ENCODE data around the gene SMAGP.
"Not testable (repeated sequence)": the region's sequence is repeated elsewhere in the genome, so short reads cannot be mapped to it uniquely, and the experiment has no call there.

The SMAGP gene

GRCh38 chr12:51245476-51246253, 24.6 kb downstream of the SMAGP start:
- H3K36me3 ChIP-seq (ENCODE audit: insufficient read depth, low read length), result peaks cover 11% of the 10 kb centered on the region
- H3K4me1 ChIP-seq (ENCODE audit: insufficient read depth, low read length), result peaks cover 27% of the 10 kb centered on the region
- no peaks in the 10 kb centered on the region for H3K9me3 ChIP-seq (ENCODE audit: control insufficient read depth, insufficient read depth, low read length)
- H3K9ac ChIP-seq (ENCODE audit: low read depth, low read length), result no peak overlapping the region

- H3K4me1 ChIP-seq (ENCODE audit: insufficient read depth, low read length), result peaks cover 27% of the 10 kb centered on the region
- no peak overlapping the region for H3K9ac ChIP-seq (ENCODE audit: low read depth, low read length)
- H3K9me3 ChIP-seq (ENCODE audit: control insufficient read depth, insufficient read depth, low read length), result no peaks in the 10 kb centered on the region
- peaks cover 11% of the 10 kb centered on the region for H3K36me3 ChIP-seq (ENCODE audit: insufficient read depth, low read length)
Measured at GRCh38 chr12:51244269-51244668, 25.9 kb downstream of the SMAGP start.

- Histone ChIP-seq H3K4me1 (ENCODE audit: insufficient read depth, low read length) (peaks cover 20% of the 10 kb centered on the region), H3K36me3 (ENCODE audit: insufficient read depth, low read length) (peaks cover 11% of the 10 kb centered on the region), H3K9me3 (ENCODE audit: control insufficient read depth, insufficient read depth, low read length) (no peaks in the 10 kb centered on the region), H3K9ac (ENCODE audit: low read depth, low read length) (no peak overlapping the region)
Measured at GRCh38 chr12:51242876-51243275, 27.3 kb downstream of the SMAGP start.

GRCh38 chr12:51242120-51242519, 28.1 kb downstream of the SMAGP start:
- Histone ChIP-seq H3K9ac (ENCODE audit: low read depth, low read length) (no peak overlapping the region), H3K4me1 (ENCODE audit: insufficient read depth, low read length) (peaks cover 13% of the 10 kb centered on the region), H3K36me3 (ENCODE audit: insufficient read depth, low read length) (peaks cover 11% of the 10 kb centered on the region), H3K9me3 (ENCODE audit: control insufficient read depth, insufficient read depth, low read length) (no peaks in the 10 kb centered on the region)

- peaks cover 10% of the 10 kb centered on the region for H3K36me3 ChIP-seq (ENCODE audit: insufficient read depth, low read length)
- H3K9me3 ChIP-seq (ENCODE audit: control insufficient read depth, insufficient read depth, low read length), result no peaks in the 10 kb centered on the region
- H3K9ac ChIP-seq (ENCODE audit: low read depth, low read length), result no peak overlapping the region
- peaks cover 1% of the 10 kb centered on the region for H3K4me1 ChIP-seq (ENCODE audit: insufficient read depth, low read length)
Measured at GRCh38 chr12:51240971-51241370, 29.2 kb downstream of the SMAGP start.

- Histone ChIP-seq H3K36me3 (ENCODE audit: insufficient read depth, low read length) (peaks cover 9% of the 10 kb centered on the region), H3K4me1 (ENCODE audit: insufficient read depth, low read length) (no peaks in the 10 kb centered on the region), H3K9ac (ENCODE audit: low read depth, low read length) (peak within 1 kb of the TSS; percentile 100), H3K9me3 (ENCODE audit: control insufficient read depth, insufficient read depth, low read length) (no peaks in the 10 kb centered on the region)
Measured at GRCh38 chr12:51238510-51239334, 31.5 kb downstream of the SMAGP start, which contains the start of gene DAZAP2. DAZAP2 (plus strand) TSS chr12:51238826; CDS start chr12:51238908, 82 bp downstream.

GRCh38 chr12:51238037-51238509, 32.1 kb downstream of the SMAGP start:
- peak overlapping the region; percentile 100 for H3K9ac ChIP-seq (ENCODE audit: low read depth, low read length)
- peaks cover 8% of the 10 kb centered on the region for H3K36me3 ChIP-seq (ENCODE audit: insufficient read depth, low read length)
- H3K4me1 ChIP-seq (ENCODE audit: insufficient read depth, low read length), result no peaks in the 10 kb centered on the region
- H3K9me3 ChIP-seq (ENCODE audit: control insufficient read depth, insufficient read depth, low read length), result no peaks in the 10 kb centered on the region

- Histone ChIP-seq H3K4me1 (ENCODE audit: insufficient read depth, low read length) (no peaks in the 10 kb centered on the region), H3K9me3 (ENCODE audit: control insufficient read depth, insufficient read depth, low read length) (no peaks in the 10 kb centered on the region), H3K36me3 (ENCODE audit: insufficient read depth, low read length) (no peaks in the 10 kb centered on the region; the same call in 1 of the 2 replicates), H3K9ac (ENCODE audit: low read depth, low read length) (no peak overlapping the region)
Measured at GRCh38 chr12:51234530-51234929, 35.7 kb downstream of the SMAGP start.

- no peaks in the 10 kb centered on the region; the same call in 1 of the 2 replicates for H3K36me3 ChIP-seq (ENCODE audit: insufficient read depth, low read length)
- no peaks in the 10 kb centered on the region for H3K4me1 ChIP-seq (ENCODE audit: insufficient read depth, low read length)
- H3K9ac ChIP-seq (ENCODE audit: low read depth, low read length), result no peak overlapping the region
- H3K9me3 ChIP-seq (ENCODE audit: control insufficient read depth, insufficient read depth, low read length), result no peaks in the 10 kb centered on the region
Measured at GRCh38 chr12:51232642-51233041, 37.6 kb downstream of the SMAGP start.

GRCh38 chr12:51229116-51229809, 41.0 kb downstream of the SMAGP start:
- H3K9me3 ChIP-seq (ENCODE audit: control insufficient read depth, insufficient read depth, low read length), result no peaks in the 10 kb centered on the region

GRCh38 chr12:51227962-51228361, 42.3 kb downstream of the SMAGP start:
- Histone ChIP-seq H3K36me3 (ENCODE audit: insufficient read depth, low read length) (no peaks in the 10 kb centered on the region; the same call in 1 of the 2 replicates), H3K9ac (ENCODE audit: low read depth, low read length) (no peak overlapping the region), H3K9me3 (ENCODE audit: control insufficient read depth, insufficient read depth, low read length) (no peaks in the 10 kb centered on the region), H3K4me1 (ENCODE audit: insufficient read depth, low read length) (no peaks in the 10 kb centered on the region)

More at GRCh38 chr12:51229116-51229809, 41.0 kb downstream of the SMAGP start:
- H3K36me3 ChIP-seq (ENCODE audit: insufficient read depth, low read length), result no peaks in the 10 kb centered on the region; the same call in 1 of the 2 replicates
- no peaks in the 10 kb centered on the region for H3K4me1 ChIP-seq (ENCODE audit: insufficient read depth, low read length)
- no peak overlapping the region for H3K9ac ChIP-seq (ENCODE audit: low read depth, low read length)

- H3K4me1 ChIP-seq (ENCODE audit: insufficient read depth, low read length); H3K36me3 ChIP-seq (ENCODE audit: insufficient read depth, low read length); H3K9ac ChIP-seq (ENCODE audit: low read depth, low read length); H3K9me3 ChIP-seq (ENCODE audit: control insufficient read depth, insufficient read depth, low read length): not testable (repeated sequence)
Measured at GRCh38 chr12:51227112-51227511, 43.1 kb downstream of the SMAGP start.

GRCh38 chr12:51225771-51226170, 44.4 kb downstream of the SMAGP start:
- Histone ChIP-seq H3K9ac (ENCODE audit: low read depth, low read length) (no peak overlapping the region), H3K9me3 (ENCODE audit: control insufficient read depth, insufficient read depth, low read length) (no peaks in the 10 kb centered on the region), H3K4me1 (ENCODE audit: insufficient read depth, low read length) (no peaks in the 10 kb centered on the region)

GRCh38 chr12:51225234-51225633, 45.0 kb downstream of the SMAGP start:
- no peak overlapping the region for H3K9ac ChIP-seq (ENCODE audit: low read depth, low read length)
- no peaks in the 10 kb centered on the region for H3K4me1 ChIP-seq (ENCODE audit: insufficient read depth, low read length)
- no peaks in the 10 kb centered on the region for H3K36me3 ChIP-seq (ENCODE audit: insufficient read depth, low read length)
- H3K9me3 ChIP-seq (ENCODE audit: control insufficient read depth, insufficient read depth, low read length), result no peaks in the 10 kb centered on the region

More at GRCh38 chr12:51225771-51226170, 44.4 kb downstream of the SMAGP start:
- no peaks in the 10 kb centered on the region for H3K36me3 ChIP-seq (ENCODE audit: insufficient read depth, low read length)

Measured in ES-I3 (cell line).